ENCODE data around the gene RSKR. TPM values are rescaled to one million over a fixed set of nuclear protein-coding genes. Genes with fewer than 3 reads are reported as not detected.

Gene RSKR
- total and polyA plus RNA-seq, 7 donors = 0.23 to 6.9 (median 3.4) TPM; not detected in 1

- no peak for DNase-seq
- Histone ChIP-seq H3K27me3 (no peaks in the 10 kb centered on the region), H3K9me3 (no peaks in the 10 kb centered on the region), H3K36me3 (peaks cover 41 to 100% (median 86%) of the 10 kb centered on the region in 4 donors), H3K4me1 (no peaks in the 10 kb centered on the region), H3K27ac (no peak overlapping the region), H3K4me3 (no peak overlapping the region)
- WGBS, 2 donors = 91 to 93% methylated on average over 14 of the region's 14 CpGs
- TF ChIP-seq POLR2A (IDR thresholded peaks at IDR 0.05) = no peak
- TF ChIP-seq EP300 (IDR thresholded peaks at IDR 0.05) = no peak
- no peak for TF ChIP-seq CTCF (IDR thresholded peaks at IDR 0.05)
- no peak for TF ChIP-seq POLR2AphosphoS5 (IDR thresholded peaks at IDR 0.05)
- intact Hi-C loops (cut with DNase I) = no loop called here
Observed at GRCh38 chr17:28634206-28634865, 20.4 kb upstream of the RSKR start.

GRCh38 chr17:28626818-28627217, 12.8 kb upstream of the RSKR start:
- no peak for TF ChIP-seq POLR2A (IDR thresholded peaks at IDR 0.05)
- no peak for TF ChIP-seq EP300 (IDR thresholded peaks at IDR 0.05)
- TF ChIP-seq POLR2AphosphoS5 (IDR thresholded peaks at IDR 0.05) = no peak
- no peak for TF ChIP-seq CTCF (IDR thresholded peaks at IDR 0.05)
- WGBS, 2 donors = 93 to 95% methylated on average over 4 of the region's 4 CpGs

GRCh38 chr17:28624148-28624547, 10.2 kb upstream of the RSKR start:
- peaks cover 25 to 97% (median 50%) of the 10 kb centered on the region in 4 donors for H3K36me3 ChIP-seq
- intact Hi-C loops (cut with DNase I) = no loop called here
- TF ChIP-seq CTCF (IDR thresholded peaks at IDR 0.05) = no peak
- no peak for TF ChIP-seq POLR2A (IDR thresholded peaks at IDR 0.05)
- no peak for TF ChIP-seq POLR2AphosphoS5 (IDR thresholded peaks at IDR 0.05)
- TF ChIP-seq EP300 (IDR thresholded peaks at IDR 0.05) = no peak

More at GRCh38 chr17:28626818-28627217, 12.8 kb upstream of the RSKR start:
- DNase-seq = no peak
- Histone ChIP-seq H3K36me3 (peaks cover 22 to 97% (median 47%) of the 10 kb centered on the region in 4 donors), H3K27me3 (no peaks in the 10 kb centered on the region), H3K4me1 (no peaks in the 10 kb centered on the region), H3K27ac (no peak overlapping the region), H3K9me3 (no peaks in the 10 kb centered on the region), H3K4me3 (no peak overlapping the region)
- intact Hi-C loops (cut with DNase I) = no loop called here

GRCh38 chr17:28623696-28624095, 9.7 kb upstream of the RSKR start:
- WGBS, 2 donors = 90 to 94% methylated on average over 4 of the region's 4 CpGs
- H3K27me3 ChIP-seq = no peaks in the 10 kb centered on the region
- TF ChIP-seq EP300 (IDR thresholded peaks at IDR 0.05) (no peak), POLR2AphosphoS5 (IDR thresholded peaks at IDR 0.05) (no peak), CTCF (IDR thresholded peaks at IDR 0.05) (no peak), POLR2A (IDR thresholded peaks at IDR 0.05) (no peak)
- H3K9me3 ChIP-seq = no peaks in the 10 kb centered on the region
- intact Hi-C loops (cut with DNase I) = no loop called here
- H3K27ac ChIP-seq = no peak overlapping the region
- DNase-seq = no peak
- H3K4me3 ChIP-seq = no peak overlapping the region
- no peaks in the 10 kb centered on the region for H3K4me1 ChIP-seq
- peaks cover 29 to 97% (median 54%) of the 10 kb centered on the region in 4 donors for H3K36me3 ChIP-seq

More at GRCh38 chr17:28624148-28624547, 10.2 kb upstream of the RSKR start:
- no peaks in the 10 kb centered on the region for H3K27me3 ChIP-seq
- H3K9me3 ChIP-seq = no peaks in the 10 kb centered on the region
- WGBS, 2 donors = 90 to 92% methylated on average over 2 of the region's 2 CpGs
- H3K4me3 ChIP-seq = no peak overlapping the region
- H3K27ac ChIP-seq = no peak overlapping the region
- DNase-seq = no peak
- H3K4me1 ChIP-seq = no peaks in the 10 kb centered on the region
